Suppressor macrophage treated with lipopolysaccharide for 1 hour (primary cell): ENCODE results near the gene ATP6V0A4.
"Not testable (repeated sequence)": the region's sequence is repeated elsewhere in the genome, so short reads cannot be mapped to it uniquely, and the experiment has no call there.

Experiments used
- DNase-seq, 3 donors: peaks; one replicate each; pipeline ENCODE4 v3.0.0-alpha.2; 2020 to 2022

Gene ATP6V0A4

DNA sequence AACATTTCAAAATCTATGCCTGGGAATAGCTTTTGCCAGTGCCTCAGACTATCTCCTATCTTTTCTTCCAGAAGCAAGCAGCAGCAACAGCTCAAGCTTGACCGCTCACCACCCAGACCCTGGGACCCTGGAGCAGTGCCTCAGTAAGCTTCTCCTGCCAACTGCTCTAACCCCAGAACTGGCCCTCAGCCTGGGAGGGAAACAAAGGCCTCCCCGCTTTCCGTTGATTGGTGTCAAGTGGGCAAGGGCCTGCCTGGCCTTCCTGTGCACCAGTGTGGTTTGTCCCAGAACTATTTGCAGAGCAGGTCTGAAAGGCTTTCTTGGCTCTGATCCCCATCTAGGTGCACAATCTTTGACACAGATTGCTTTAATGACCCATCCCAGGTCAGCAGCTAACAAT, 3.3 kb upstream of the ATP6V0A4 start:
- DNase-seq: no peak

DNA sequence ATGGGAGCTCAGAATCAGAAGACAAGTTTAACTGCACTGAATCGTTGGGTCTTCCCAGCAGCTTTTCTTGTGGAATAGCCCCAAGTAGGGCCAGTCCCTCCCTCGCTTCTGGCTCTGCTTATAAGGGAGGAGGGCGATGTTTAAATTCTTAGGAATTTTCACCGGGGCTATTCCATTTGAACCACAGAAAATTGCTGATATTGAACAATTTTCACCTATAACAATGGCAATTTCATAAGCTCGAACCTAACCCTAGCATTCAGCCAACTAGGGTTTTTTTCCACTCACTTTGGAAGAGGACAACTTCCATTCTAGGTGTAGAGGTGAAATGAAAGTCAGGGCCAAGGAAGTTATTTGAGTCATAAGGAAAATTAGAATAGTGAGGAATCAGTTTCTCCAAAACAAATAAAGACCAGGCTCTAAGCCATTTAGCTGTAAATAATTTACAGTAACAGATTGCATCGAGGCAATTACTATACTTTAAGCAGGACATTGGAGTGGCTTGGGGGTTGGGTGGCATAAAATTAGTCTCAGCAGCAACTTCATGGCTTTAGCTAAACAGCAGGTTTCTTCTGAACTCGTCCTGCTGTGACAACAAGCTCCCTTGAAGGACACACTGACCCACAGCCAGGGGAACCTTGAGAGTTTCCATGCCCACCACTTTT, 1.5 kb upstream of the ATP6V0A4 start:
- DNase-seq: no peak

GRCh38 chr7:138798836-138799235, 840 bp upstream of the ATP6V0A4 start:
- DNase-seq: no peak

DNA sequence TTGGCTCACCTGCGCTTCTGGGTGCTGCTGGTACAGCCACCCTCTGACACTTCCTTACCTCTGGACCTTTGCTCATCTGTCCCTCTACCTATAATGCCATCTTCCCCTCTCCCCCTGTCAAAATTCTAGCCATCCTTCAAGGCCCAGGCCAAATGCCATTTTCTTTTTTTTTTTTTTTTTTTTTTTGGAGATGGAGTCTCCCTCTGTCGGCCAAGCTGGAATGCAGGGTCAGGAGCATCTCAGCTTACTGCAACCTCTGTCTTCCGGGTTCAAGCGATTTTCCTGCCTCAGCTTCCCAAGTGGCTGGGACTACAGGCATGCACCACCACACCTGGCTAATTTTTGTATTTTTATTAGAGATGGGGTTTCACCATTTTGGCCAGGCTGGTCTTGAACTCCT, 950 bp downstream of the ATP6V0A4 start:
- DNase-seq: not testable (repeated sequence)

GRCh38 chr7:138796038-138796615, 1.9 kb downstream of the ATP6V0A4 start:
- no peak for DNase-seq

DNA sequence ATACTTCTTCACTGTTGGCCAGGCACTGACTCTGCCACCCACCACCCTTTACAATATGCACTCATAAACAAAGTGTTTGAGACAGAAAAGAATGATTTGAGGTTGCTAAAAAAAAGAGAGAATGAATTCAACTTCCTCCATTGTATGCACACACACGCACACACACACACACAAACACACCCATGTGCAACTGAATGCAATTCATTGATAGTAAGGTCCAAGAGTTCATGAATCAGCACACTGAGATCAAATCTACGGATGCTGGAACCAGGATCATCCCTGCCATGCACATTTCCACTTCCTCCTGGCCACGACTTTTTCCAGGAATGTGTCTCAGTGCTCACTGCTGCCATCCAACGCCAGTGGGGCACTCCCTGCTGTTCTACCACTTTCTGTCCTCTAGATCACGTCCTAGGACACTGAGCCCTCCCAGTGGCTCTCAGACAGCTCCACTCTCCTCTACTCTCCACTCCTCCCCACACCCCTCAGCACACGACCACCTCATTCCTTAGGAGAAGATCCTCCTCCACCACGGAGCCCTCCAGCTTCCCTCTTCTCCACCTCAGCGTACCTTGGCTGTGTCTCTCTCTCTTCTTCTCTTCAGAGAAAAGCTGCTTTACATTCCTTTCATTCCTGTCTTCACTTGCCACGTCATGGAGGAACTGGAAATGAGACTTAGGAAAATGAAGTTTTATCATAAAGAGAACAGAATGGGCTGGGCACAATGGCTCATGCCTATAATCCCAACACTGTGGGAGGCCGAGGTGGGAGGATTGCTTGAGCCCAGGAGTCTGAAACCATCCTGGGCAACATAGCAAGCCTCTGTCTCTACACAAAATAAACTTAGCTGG, 12.2 kb downstream of the ATP6V0A4 start:
- DNase-seq: no peak

DNA sequence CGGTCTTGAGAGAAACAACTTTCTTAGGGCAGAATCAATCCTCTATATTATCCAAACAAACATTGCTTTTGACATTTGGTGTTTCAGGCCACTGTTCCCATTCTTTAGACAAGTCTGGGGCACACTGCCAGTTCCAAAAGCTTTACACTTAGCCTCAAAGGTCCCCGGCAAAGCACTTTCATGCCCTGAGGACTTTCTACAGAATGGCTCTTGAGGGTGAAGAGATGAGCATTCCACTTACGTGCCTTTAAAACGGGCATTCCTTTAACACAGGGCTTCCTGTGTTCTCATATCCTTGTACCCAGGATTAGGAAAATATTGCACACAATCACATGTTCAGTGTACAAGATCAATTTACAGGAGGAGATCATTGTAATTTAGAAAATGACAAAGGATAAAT, 13.3 kb downstream of the ATP6V0A4 start:
- DNase-seq: no peak

- DNase-seq: no peak
Observed at GRCh38 chr7:138781004-138781403, 17.0 kb downstream of the ATP6V0A4 start.

DNA sequence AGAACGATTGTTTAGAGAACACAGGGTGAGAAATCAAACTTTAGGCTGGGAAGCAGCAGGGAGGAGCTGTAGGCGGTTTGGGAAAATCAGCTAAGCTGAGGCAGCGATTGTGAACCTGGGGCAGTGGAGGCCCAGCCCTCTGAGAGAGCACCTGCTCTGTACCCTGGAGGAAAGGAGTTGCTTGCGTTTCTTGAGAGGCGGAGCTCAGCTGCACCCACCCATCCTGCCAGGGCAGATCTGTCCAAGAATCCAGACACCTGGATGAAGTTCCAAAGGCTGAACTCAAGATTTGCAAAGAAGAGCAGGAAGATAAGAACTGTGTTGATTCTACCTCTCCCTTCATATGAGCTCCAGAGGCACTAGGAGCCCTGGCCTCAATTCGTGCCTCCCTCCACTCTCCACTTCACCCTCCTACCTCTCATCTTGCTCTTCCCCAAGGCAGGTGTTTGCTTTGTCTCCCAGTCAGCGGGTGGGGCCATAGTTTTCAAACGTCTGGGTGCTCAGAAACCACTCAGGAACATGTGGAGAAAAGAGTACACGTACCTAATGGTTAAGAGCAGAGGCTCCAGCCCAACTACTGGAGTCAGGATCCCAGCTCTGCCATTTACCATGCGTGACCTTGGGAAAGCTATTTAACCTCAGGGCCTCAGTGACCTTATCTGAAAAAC, 21.7 kb downstream of the ATP6V0A4 start:
- DNase-seq: no peak

DNA sequence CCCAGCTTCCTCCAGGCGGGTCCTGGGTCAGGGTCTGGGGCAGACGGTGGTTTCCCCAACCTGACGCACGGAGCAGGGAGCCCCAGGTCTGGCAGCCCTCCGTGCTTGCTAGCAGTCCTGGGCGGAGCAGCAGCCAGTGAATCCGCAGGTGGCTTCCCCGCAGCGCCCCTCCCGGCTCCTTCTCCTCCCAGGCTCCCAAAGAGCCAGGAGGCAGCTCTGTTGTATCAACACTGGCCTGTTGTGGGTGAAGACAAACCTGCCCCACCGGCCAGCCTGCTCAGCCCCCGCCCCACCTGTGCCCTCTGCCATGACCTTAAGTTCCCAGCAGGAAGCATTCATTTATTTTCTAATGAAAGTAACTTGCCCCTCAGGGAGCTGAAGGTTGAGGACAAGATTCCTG, 24.2 kb downstream of the ATP6V0A4 start:
- no peak for DNase-seq

- DNase-seq: no peak
Observed at GRCh38 chr7:138773176-138773575, 24.8 kb downstream of the ATP6V0A4 start.

DNA sequence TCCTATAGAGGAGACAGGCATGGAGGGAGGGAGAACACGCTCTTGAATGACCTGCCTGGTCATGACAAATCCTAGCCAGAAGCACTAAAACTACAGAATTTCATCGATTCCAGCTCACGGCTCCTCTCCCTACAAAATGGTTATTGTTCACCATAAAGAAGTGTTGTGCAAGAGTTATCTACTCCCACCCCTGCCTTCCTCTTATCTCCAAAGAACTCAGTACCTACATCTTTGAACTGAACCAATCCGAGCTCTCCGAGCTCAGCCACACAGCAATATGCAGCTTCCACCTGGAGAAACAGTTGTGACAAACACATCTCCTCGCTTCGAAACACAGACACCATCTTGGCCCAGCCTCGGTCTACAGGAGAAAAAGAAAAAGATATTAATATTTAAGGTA, 27.1 kb downstream of the ATP6V0A4 start:
- DNase-seq: no peak

GRCh38 chr7:138768241-138768640, 29.8 kb downstream of the ATP6V0A4 start:
- no peak for DNase-seq

- DNase-seq: no peak
Observed at GRCh38 chr7:138756591-138757242, 41.3 kb downstream of the ATP6V0A4 start.

DNA sequence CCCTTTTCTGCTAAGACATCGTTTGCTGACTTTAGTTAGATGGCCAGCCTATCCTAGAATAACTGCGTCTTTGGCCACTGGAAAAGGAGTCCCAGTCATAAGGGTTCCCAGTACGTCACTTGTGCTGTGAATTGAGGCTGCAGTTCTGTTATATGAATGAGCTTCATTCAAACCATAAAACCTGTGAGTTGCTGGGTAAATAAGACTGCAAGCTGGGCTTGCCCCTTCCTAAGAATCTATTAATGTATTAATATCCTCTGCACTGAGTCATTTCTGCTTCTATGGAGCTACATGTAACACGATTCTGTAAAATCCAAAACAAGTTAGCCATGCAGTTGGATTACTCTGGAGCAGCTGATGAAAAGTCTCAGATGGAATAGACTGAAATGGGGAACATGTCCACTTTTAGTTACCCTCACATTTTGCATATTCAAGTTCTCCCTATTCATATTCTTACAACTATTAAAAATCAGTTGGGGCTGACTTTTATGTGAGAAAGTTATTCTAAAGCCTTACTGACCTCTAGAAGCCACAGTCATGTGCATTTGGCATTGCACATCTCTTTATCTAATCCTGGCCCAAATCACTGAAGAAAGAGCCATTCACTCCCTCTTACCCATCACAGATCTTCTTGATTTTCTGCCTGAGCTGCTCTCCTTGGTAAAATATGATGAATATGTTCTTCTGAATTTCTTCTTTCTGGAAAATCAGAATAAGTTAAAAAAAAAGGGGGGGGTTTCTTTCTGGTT, 42.0 kb downstream of the ATP6V0A4 start:
- no peak for DNase-seq

GRCh38 chr7:138755331-138755747, 42.7 kb downstream of the ATP6V0A4 start:
- DNase-seq: no peak

DNA sequence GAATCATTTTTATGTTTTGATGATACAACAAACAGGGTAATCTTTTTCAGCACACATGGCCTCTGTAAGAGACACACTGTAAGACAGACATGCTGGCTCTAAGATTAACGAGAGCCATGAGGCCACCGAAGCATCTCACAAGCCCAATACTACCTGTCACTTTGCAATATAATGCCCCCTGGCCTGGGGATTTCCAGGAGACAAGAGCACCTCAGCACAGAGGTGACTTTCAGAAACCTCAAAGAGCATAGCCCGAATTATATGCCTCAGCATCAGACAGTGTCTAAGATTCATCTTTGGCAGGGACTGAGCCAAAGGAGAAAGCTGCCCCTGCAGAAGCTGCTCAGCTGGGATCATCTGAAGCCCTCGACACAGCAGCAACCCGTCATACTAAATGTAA, 44.4 kb downstream of the ATP6V0A4 start:
- DNase-seq: no peak

- no peak for DNase-seq
Observed at GRCh38 chr7:138753150-138753518, 44.9 kb downstream of the ATP6V0A4 start.

GRCh38 chr7:138752518-138753149, 45.4 kb downstream of the ATP6V0A4 start:
- DNase-seq: peak in 1 of 3 donors; percentile 13

DNA sequence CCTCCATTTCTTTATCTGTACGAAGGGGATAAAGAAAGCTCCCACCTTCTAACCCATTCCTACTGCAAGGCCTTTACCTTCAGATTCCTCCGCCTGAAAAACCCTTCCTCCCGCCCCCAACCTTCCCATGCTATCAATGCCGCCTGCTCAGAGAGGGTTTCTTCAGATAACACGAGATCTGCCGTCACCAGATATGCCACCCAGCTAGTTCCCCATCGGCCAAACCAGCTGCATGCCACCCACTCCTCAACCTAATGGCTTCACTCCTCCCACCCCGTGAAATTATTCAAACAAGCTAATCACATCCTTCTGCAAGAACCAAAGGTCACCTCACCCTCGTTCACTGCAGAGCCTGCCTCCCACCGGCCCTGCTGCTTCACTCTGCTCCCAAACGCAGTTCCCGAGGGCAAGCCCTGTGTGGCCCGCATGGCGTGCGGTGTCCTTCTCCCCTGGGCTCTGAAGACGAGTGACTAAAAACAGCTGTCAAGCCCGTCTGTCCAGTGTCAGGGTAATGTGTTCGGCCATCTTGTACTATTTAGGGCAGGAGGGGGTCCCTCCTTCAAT, 47.0 kb downstream of the ATP6V0A4 start:
- DNase-seq: no peak

DNA sequence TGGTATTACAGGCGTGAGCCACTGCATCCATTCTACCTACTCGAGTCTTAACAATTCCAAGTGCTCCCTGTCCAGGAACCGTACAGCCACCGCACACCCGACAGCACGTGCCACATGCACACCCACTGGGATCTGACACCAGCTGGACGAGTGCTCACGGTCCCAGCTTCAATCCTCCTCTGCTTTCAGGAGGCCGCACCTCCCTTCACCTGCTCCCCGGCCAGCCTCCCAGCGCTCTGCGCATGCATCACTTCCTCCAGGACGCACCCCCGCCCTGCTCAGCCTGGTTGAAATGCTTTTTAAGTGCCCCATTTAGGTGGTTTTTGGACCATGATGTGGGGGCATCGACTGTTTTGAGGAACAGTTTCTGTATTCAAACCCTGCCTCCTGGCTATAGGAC, 47.5 kb downstream of the ATP6V0A4 start:
- DNase-seq: no peak
